ENCODE measurements around the gene PAX9.

The PAX9 gene

GRCh38 chr14:36661506-36662257 is at the start of gene PAX9:
TSS of gene PAX9 (plus strand) at chr14:36661860. CDS start at chr14:36662090, 230 bp downstream.
- peak; percentile 99 for DNase-seq

- DNase-seq, result no peak
These were observed 43.8 kb upstream of the PAX9 start for GRCh38 chr14:36617824-36618223.

- DNase-seq, result no peak
These were observed 43.0 kb upstream of the PAX9 start for GRCh38 chr14:36618641-36619040.

- DNase-seq, result no peak
These were observed 42.5 kb upstream of the PAX9 start for GRCh38 chr14:36619131-36619530.

GRCh38 chr14:36619853-36620252 is 41.8 kb upstream of the PAX9 start:
- no peak for DNase-seq

- DNase-seq, result no peak
These were observed 36.6 kb upstream of the PAX9 start for GRCh38 chr14:36625014-36625413.

GRCh38 chr14:36625436-36625835 is 36.2 kb upstream of the PAX9 start:
- DNase-seq, result no peak

GRCh38 chr14:36626151-36626550 is 35.5 kb upstream of the PAX9 start:
- no peak for DNase-seq

GRCh38 chr14:36627981-36628380 is 33.7 kb upstream of the PAX9 start:
- no peak for DNase-seq

GRCh38 chr14:36633580-36633979 is 28.1 kb upstream of the PAX9 start:
- no peak for DNase-seq

- DNase-seq, result peak; percentile 60
These were observed 14.8 kb upstream of the PAX9 start for GRCh38 chr14:36646664-36647416.

GRCh38 chr14:36647417-36647823 is 14.2 kb upstream of the PAX9 start:
- DNase-seq, result no peak

GRCh38 chr14:36647824-36648753 is 13.6 kb upstream of the PAX9 start:
- peak; percentile 70 for DNase-seq

GRCh38 chr14:36649872-36650650 is 11.6 kb upstream of the PAX9 start:
- no peak for DNase-seq

- DNase-seq, result no peak
These were observed 9.0 kb upstream of the PAX9 start for GRCh38 chr14:36652542-36653201.

- DNase-seq, result no peak
These were observed 8.2 kb upstream of the PAX9 start for GRCh38 chr14:36653413-36653812.

GRCh38 chr14:36653962-36654793 is 7.5 kb upstream of the PAX9 start:
- no peak for DNase-seq

GRCh38 chr14:36654794-36655381 is 6.8 kb upstream of the PAX9 start:
- DNase-seq, result no peak

- DNase-seq, result no peak
These were observed 6.1 kb upstream of the PAX9 start for GRCh38 chr14:36655571-36655962.

GRCh38 chr14:36655963-36656686 is 5.5 kb upstream of the PAX9 start:
- DNase-seq, result no peak
